A549 (cell line): ENCODE measurements around the gene TPRG1L. TPM values are rescaled to one million over a fixed set of nuclear protein-coding genes. Genes with fewer than 3 reads are reported as not detected.
"Not testable (repeated sequence)": the region's sequence is repeated elsewhere in the genome, so short reads cannot be mapped to it uniquely, and the experiment has no call there.

ENCODE experiments used
- ATAC-seq, 2 experiments: fragments of 200-7000 bp in 1 of 2; fragments of >200 bp in 1 of 2; cut with Nextera tagmentation in 1 of 2; cut with Tn5 transposase in 1 of 2; 3 replicates each; pipeline versions ENCODE4 v1.8.0 to v1.9.1; 2018 to 2020; ENCODE audit warnings: mild to moderate bottlenecking in 1 of 2, moderate library complexity in 1 of 2
- CTCF ChIA-PET: fragments of 300-600 bp; sonication (Branson Sonifier 250); formaldehyde crosslinking; extraction: SDS; loops from one replicate; lab custom pipeline; 2021; ENCODE audit warnings: antibody characterized with exemption, inconsistent platforms; lab: Yijun Ruan, JAX
- POLR2A ChIA-PET: fragments of 350-600 bp; formaldehyde crosslinking; extraction: SDS; loops from one replicate; lab custom pipeline; 2021; ENCODE audit warnings: antibody characterized with exemption, inconsistent platforms; lab: Yijun Ruan, JAX
- DNase-seq, 2 experiments: peaks; one replicate each; pipeline versions ENCODE4 v3.0.0 to v3.0.0-alpha.2; 2011 to 2016; ENCODE audit warnings: low read depth in 1 of 2, low spot score in 1 of 2
- FAIRE-seq: peaks from 2 replicates; lab custom pipeline; 2011; peaks lifted over from hg19 to GRCh38; lab: Jason Lieb, UNC
- H3K27ac ChIP-seq, 2 experiments: fragments of >200 bp; sonication (Bioruptor Twin); formaldehyde crosslinking; 3 replicates each; pipeline ENCODE4 v1.5.1; 2016 to 2017
- H3K4me1 ChIP-seq: fragments of >200 bp; sonication (Bioruptor Twin); formaldehyde crosslinking; 3 replicates; pipeline ENCODE4 v1.6.1; 2016
- H3K4me2 ChIP-seq: fragments of >200 bp; sonication (Bioruptor Twin); formaldehyde crosslinking; 3 replicates; pipeline ENCODE4 v1.6.1; 2016
- H3K4me3 ChIP-seq: fragments of >200 bp; sonication (Bioruptor Twin); formaldehyde crosslinking; 3 replicates; pipeline ENCODE4 v1.5.1; 2016
- H3K9me3 ChIP-seq: fragments of >200 bp; sonication (Bioruptor Twin); formaldehyde crosslinking; 3 replicates; pipeline ENCODE4 v1.6.1; 2016
- CEBPB ChIP-seq, 2 experiments: fragments of >200 bp in 1 of 2; sonication (Bioruptor Twin) in 1 of 2; formaldehyde crosslinking in 1 of 2; IDR thresholded peaks; 2 replicates each; pipeline ENCODE4 v1.6.1; 2012 to 2016
- CHD2 ChIP-seq: fragments of 150-350 bp; IDR thresholded peaks from 2 replicates; pipeline ENCODE4 v1.6.1; 2014; ENCODE audit warnings: low read length; ENCODE audit not compliant: partially characterized antibody
- CTCF ChIP-seq: fragments of >200 bp; sonication (Bioruptor Twin); formaldehyde crosslinking; IDR thresholded peaks from 3 replicates; pipeline ENCODE4 v1.5.1; 2016
- FOXS1 ChIP-seq: fragments of 250-450 bp; sonication (Bioruptor Pico); IDR thresholded peaks from 2 replicates; pipeline ENCODE4 v1.5.0; 2020; ENCODE audit warnings: mild to moderate bottlenecking, moderate library complexity
- HDAC2 ChIP-seq: fragments of 200-600 bp; sonication (generic); IDR thresholded peaks from 2 replicates; pipeline ENCODE4 v1.6.1; 2016
- HOXA7 ChIP-seq: fragments of 250-450 bp; sonication (Bioruptor Pico); IDR thresholded peaks from 2 replicates; pipeline ENCODE4 v1.5.0; 2020; ENCODE audit warnings: mild to moderate bottlenecking, moderate library complexity
- HOXB13 ChIP-seq: fragments of 250-450 bp; sonication (Bioruptor Pico); IDR thresholded peaks from 2 replicates; pipeline ENCODE4 v1.5.0; 2020; ENCODE audit warnings: low read depth, mild to moderate bottlenecking, moderate library complexity
- JUN ChIP-seq, 2 experiments: fragments of >200 bp; sonication (Bioruptor Twin); formaldehyde crosslinking; IDR thresholded peaks; 2 replicates in 1 of 2; 3 replicates in 1 of 2; pipeline ENCODE4 v1.6.1; 2016 to 2017
- JUNB ChIP-seq: fragments of >200 bp; sonication (Bioruptor Twin); formaldehyde crosslinking; IDR thresholded peaks from 2 replicates; pipeline ENCODE4 v1.6.1; 2016
- KDM1A ChIP-seq: fragments of 200-600 bp; sonication (generic); IDR thresholded peaks from 2 replicates; pipeline ENCODE4 v1.6.1; 2016; ENCODE audit warnings: low read depth, mild to moderate bottlenecking
- NFE2L2 ChIP-seq: fragments of 150-350 bp; conservative IDR thresholded peaks from 2 replicates; pipeline ENCODE4 v1.6.1; 2014; ENCODE audit warnings: low read length
- NPAS2 ChIP-seq: fragments of 250-450 bp; sonication (Bioruptor Pico); IDR thresholded peaks from 2 replicates; pipeline ENCODE4 v1.8.0; 2022; ENCODE audit warnings: mild to moderate bottlenecking, moderate library complexity, borderline replicate concordance
- PHF8 ChIP-seq: fragments of 200-600 bp; sonication (generic); IDR thresholded peaks from 2 replicates; pipeline ENCODE4 v1.6.1; 2016; ENCODE audit warnings: low read depth, mild to moderate bottlenecking, antibody characterized with exemption, moderate library complexity, borderline replicate concordance
- POLR2A ChIP-seq: IDR thresholded peaks from 2 replicates; pipeline ENCODE4 v1.6.1; 2012; ENCODE audit warnings: mild to moderate bottlenecking, low read length
- RARB ChIP-seq: fragments of 250-450 bp; sonication (Bioruptor Pico); IDR thresholded peaks from 2 replicates; pipeline ENCODE4 v1.8.0; 2021; ENCODE audit warnings: mild to moderate bottlenecking, moderate library complexity
- RFX5 ChIP-seq: fragments of 450-650 bp; IDR thresholded peaks from 2 replicates; pipeline ENCODE4 v1.7.1; 2014; ENCODE audit warnings: antibody characterized with exemption, mild to moderate bottlenecking, moderate library complexity
- USF2 ChIP-seq: fragments of 450-650 bp; IDR thresholded peaks from 2 replicates; pipeline ENCODE4 v1.6.1; 2014; ENCODE audit warnings: antibody characterized with exemption
- ZC3H11A ChIP-seq: fragments of 450-650 bp; IDR thresholded peaks from 2 replicates; pipeline ENCODE4 v1.6.1; 2014; ENCODE audit warnings: antibody characterized with exemption, mild to moderate bottlenecking
- ZFP36 ChIP-seq: fragments of 450-650 bp; IDR thresholded peaks from 2 replicates; pipeline ENCODE4 v1.6.1; 2014; ENCODE audit warnings: borderline replicate concordance; ENCODE audit not compliant: partially characterized antibody
- WGBS: methylation state at CpG from one replicate; pipeline ENCODE4 v1.1.6; 2017; ENCODE audit errors: missing lambda C conversion rate; 5-methylcytosine and 5-hydroxymethylcytosine counted together
- polyA plus RNA-seq, 4 experiments: library from polyadenylated mRNA; depleted of rRNA in 3 of 4; stranded (reverse); fragments of >200 nt; fragmentation: RNase III in 1 of 4; extraction: RNeasy Plus Mini Kit Qiagen cat#74134 plus additional on column Dnase treatment in 1 of 4; gene quantifications; 2 replicates in 3 of 4; 3 replicates in 1 of 4; pipeline ENCODE4 v1.2.3, GENCODE V29; 2011 to 2017
- TF ChIP-seq, protein P1 (sequence below): IDR thresholded peaks from 2 replicates; pipeline ENCODE4 v1.6.1; 2012; ENCODE audit warnings: low read depth, borderline replicate concordance
- TF ChIP-seq, protein P2 (sequence below): IDR thresholded peaks from 2 replicates; pipeline ENCODE4 v1.6.1; 2012

Gene TPRG1L
- polyA plus RNA-seq, 2 of the 4 experiments (the other 2 are of a cell fraction), result 13.1 to 20.1 TPM

GRCh38 chr1:3624200-3625136 lies at the start of gene TPRG1L (continued):
- TF ChIP-seq FOXS1 (CRISPR knock-in tag) (no peak), ZFP36 (no peak)

GRCh38 chr1:3575515-3575914 lies 49.3 kb upstream of the TPRG1L start:
- H3K27ac ChIP-seq, DNase-seq, H3K4me1 ChIP-seq, ATAC-seq, POLR2A ChIA-PET, FAIRE-seq, H3K4me2 ChIP-seq, H3K9me3 ChIP-seq, H3K4me3 ChIP-seq: not testable (repeated sequence)
- CTCF ChIA-PET, result interaction anchor here (1.2 to 1.4 kb wide), 2 partner anchors 9 to 40 kb away, joined by 3 to 7 read pairs; no protein-coding TSS in a partner anchor
- WGBS, result 89% methylated on average over 6 of the region's 6 CpGs

DNA sequence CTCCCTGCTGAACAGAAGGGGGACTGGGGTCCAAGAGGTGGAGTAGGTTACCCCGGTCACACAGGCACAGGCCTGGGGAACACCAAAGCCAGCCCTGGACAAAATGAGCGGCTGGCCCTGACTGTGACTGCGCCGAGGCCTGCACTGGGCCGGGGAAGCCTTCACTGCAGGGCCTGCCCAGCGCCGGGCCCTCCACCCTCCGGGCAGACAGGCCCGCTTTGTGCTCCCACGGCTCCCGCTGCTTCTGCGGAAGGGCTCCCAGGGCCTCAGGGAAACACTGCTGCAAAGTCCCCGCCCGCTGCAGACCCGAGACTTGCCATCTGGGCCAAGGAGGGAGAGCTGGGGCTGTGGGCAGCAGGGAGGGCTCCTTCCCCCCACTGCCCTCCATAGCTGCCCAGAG lies 48.8 kb upstream of the TPRG1L start:
- CTCF ChIA-PET, result interaction anchor here (1.2 to 1.4 kb wide), 2 partner anchors 10 to 39 kb away, joined by 3 to 7 read pairs; no protein-coding TSS in a partner anchor
- H3K27ac ChIP-seq, result no peak overlapping the region
- TF ChIP-seq JUN (IDR thresholded peaks at IDR 0.05) (no peak), KDM1A (no peak), NFE2L2 (no peak), CHD2 (no peak), USF2 (no peak), PHF8 (no peak), NPAS2 (CRISPR knock-in tag) (no peak), HOXA7 (CRISPR knock-in tag) (no peak), JUNB (no peak), POLR2A (no peak), ZC3H11A (no peak), HOXB13 (CRISPR knock-in tag) (no peak), CEBPB (IDR thresholded peaks at IDR 0.05) (no peak), FOXS1 (CRISPR knock-in tag) (no peak), RFX5 (no peak), RARB (CRISPR knock-in tag) (no peak), CTCF (no peak), HDAC2 (no peak)
- TF ChIP-seq, protein P1, sequence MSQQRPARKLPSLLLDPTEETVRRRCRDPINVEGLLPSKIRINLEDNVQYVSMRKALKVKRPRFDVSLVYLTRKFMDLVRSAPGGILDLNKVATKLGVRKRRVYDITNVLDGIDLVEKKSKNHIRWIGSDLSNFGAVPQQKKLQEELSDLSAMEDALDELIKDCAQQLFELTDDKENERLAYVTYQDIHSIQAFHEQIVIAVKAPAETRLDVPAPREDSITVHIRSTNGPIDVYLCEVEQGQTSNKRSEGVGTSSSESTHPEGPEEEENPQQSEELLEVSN, result no peak
- TF ChIP-seq, protein P2, sequence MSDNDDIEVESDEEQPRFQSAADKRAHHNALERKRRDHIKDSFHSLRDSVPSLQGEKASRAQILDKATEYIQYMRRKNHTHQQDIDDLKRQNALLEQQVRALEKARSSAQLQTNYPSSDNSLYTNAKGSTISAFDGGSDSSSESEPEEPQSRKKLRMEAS, result no peak
- TF ChIP-seq, all 56 proteins: peak for 0
- POLR2A ChIA-PET, result no interaction called here
- WGBS, result 96% methylated on average over 9 of the region's 15 CpGs
- Histone ChIP-seq H3K4me2 (no peak overlapping the region), H3K9me3 (no peaks in the 10 kb centered on the region), H3K4me3 (no peak overlapping the region), H3K4me1 (no peaks in the 10 kb centered on the region)
- DNase-seq (no peak), FAIRE-seq (no peak), ATAC-seq (no peak)
